Activated T-cell treated with anti-CD3 and anti-CD28 coated beads for 1 hour (primary cell): Measurements from ENCODE around the gene EIF2S3B.

Source experiments
- DNase-seq: peaks from one replicate; pipeline ENCODE4 v3.0.0-alpha.2; 2020; ENCODE audit warnings: low read depth

The EIF2S3B gene

DNA sequence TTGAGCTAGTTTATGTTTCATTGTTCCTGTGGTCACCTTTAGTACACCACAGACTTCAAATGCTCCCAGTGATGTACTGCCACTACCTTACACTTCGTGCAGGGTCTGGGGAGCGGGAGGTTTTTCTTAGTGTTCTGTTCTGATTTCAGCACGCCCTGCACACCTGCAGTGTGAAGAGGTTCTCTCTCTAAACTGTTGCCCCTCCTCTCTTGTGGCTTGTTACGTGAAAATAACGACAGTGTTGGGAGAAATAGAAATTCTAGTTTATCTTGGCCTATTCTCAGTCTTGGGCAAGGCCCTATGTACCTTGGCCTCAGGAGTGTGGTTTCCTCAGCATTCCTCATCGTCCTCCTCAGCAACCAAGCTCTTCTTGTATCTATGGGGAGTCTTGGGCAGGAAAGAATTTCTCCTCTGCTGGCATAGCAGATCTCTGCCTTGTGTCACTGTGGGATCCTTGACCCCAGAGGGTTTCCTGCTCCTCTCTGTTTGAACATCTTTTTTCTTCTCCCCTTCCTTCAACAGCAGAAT is 48.6 kb downstream of the EIF2S3B start:
- no peak for DNase-seq

DNA sequence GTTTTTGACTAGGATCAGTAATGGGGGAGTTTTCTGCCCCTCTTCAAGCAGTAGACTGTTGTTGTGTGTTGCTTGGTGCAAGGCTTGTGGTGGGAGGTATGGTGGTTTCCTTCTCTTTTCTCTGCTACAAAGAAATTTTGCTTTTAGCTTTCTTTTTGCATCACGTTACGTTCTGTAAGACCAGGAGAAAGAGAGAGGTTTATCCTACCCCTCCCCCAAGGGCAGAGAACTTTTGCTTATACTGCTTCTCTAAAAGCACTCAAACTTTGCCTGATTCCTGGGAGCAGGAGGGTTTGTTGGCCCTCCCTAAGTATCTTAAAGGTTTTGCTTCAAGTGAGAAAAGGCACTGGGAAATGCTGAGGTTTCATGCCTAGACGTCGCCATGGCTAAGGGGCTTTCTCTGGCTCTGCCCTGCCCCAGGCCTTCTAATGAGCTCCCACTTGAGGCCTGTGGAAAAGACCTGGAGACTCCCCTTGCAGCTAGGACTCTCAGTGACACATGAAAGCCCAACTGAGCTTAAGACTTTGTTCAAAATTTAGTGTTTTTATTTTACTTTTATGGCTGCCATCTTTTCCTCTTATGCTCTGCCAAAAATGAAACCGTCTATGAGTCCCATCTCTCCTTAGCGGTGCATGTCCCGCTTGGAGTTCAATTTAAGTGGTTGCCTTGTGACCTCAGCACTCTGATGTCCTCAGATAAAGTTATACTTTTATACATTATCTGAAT is 49.2 kb downstream of the EIF2S3B start:
- DNase-seq, result no peak

- no peak for DNase-seq
Measured at GRCh38 chr12:10557329-10557728, 51.6 kb downstream of the EIF2S3B start.

DNA sequence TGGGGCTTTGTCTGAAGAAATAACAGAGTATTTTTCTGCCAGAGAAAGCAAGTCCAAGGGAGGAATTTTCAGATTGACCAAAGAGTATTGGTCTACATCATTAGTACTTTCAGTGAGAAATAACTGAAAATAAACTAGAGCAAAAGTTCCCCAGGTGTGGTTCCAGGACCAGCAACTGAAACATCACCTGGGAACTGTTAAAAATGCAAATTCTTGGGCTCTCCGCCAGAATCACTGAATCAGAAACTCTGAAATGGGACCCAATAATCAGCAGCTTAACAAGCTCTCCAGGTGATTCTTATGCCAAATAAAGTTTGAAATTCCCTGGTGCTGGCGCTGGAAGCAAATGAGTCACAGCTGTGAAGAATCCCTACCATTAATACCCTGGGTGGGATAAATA is 52.1 kb downstream of the EIF2S3B start:
- DNase-seq, result no peak
